GM18909 (cell line): ENCODE data around the gene CERS4.
A peak's percentile ranks its signal among the peaks of the same experiment; 100 is the strongest.
"Not testable (repeated sequence)": the region's sequence is repeated elsewhere in the genome, so short reads cannot be mapped to it uniquely, and the experiment has no call there.

ENCODE experiments used
- ATAC-seq: cut with Tn5 transposase; IDR thresholded peaks from one replicate; pipeline ENCODE4 v1.9.1; 2021; ENCODE audit warnings: mild to moderate bottlenecking; ENCODE audit not compliant: unreplicated experiment, poor library complexity

CERS4 gene

GRCh38 chr19:8209462-8210378 is 550 bp downstream of the CERS4 start:
- ATAC-seq = peak; percentile 70

GRCh38 chr19:8210421-8211101 is 1.4 kb downstream of the CERS4 start:
- no peak for ATAC-seq

- no peak for ATAC-seq
Observed at GRCh38 chr19:8212212-8212611, 3.0 kb downstream of the CERS4 start.

- no peak for ATAC-seq
Observed at GRCh38 chr19:8212916-8213315, 3.7 kb downstream of the CERS4 start.

- ATAC-seq = no peak
Observed at GRCh38 chr19:8213827-8214672, 4.9 kb downstream of the CERS4 start.

- ATAC-seq = no peak
Observed at GRCh38 chr19:8214802-8215201, 5.6 kb downstream of the CERS4 start.

- ATAC-seq = no peak
Observed at GRCh38 chr19:8215783-8216182, 6.6 kb downstream of the CERS4 start.

GRCh38 chr19:8216357-8216756 is 7.2 kb downstream of the CERS4 start:
- no peak for ATAC-seq

GRCh38 chr19:8218127-8218526 is 9.0 kb downstream of the CERS4 start:
- not testable (repeated sequence) for ATAC-seq

- ATAC-seq = no peak
Observed at GRCh38 chr19:8220481-8220880, 11.3 kb downstream of the CERS4 start.

- ATAC-seq = no peak
Observed at GRCh38 chr19:8221161-8221560, 12.0 kb downstream of the CERS4 start.

GRCh38 chr19:8223442-8223841 is 14.3 kb downstream of the CERS4 start:
- not testable (repeated sequence) for ATAC-seq

- ATAC-seq = no peak
Observed at GRCh38 chr19:8224394-8225145, 15.4 kb downstream of the CERS4 start.

GRCh38 chr19:8231073-8231604 is 22.0 kb downstream of the CERS4 start:
- no peak for ATAC-seq

- ATAC-seq = no peak
Observed at GRCh38 chr19:8233370-8233769, 24.2 kb downstream of the CERS4 start.

- ATAC-seq = no peak
Observed at GRCh38 chr19:8237026-8237425, 27.9 kb downstream of the CERS4 start.

- no peak for ATAC-seq
Observed at GRCh38 chr19:8238251-8238650, 29.1 kb downstream of the CERS4 start.

- no peak for ATAC-seq
Observed at GRCh38 chr19:8239528-8240273, 30.5 kb downstream of the CERS4 start.
